SK-N-SH (cell line): Measurements from ENCODE around the gene ATRAID. TPM values are rescaled to one million over a fixed set of nuclear protein-coding genes. Genes with fewer than 3 reads are reported as not detected.

Experiments
- CTCF ChIA-PET: fragments of 300-600, 350-600 bp; formaldehyde crosslinking; extraction: SDS; loops from one replicate; lab custom pipeline; 2021; lab: Yijun Ruan, JAX
- POLR2A ChIA-PET: fragments of 350-600 bp; sonication (Branson Sonifier 250); formaldehyde crosslinking; extraction: SDS; loops from one replicate; lab custom pipeline; 2020; ENCODE audit warnings: antibody characterized with exemption, inconsistent platforms; lab: Yijun Ruan, JAX
- DNase-seq: peaks from one replicate; pipeline ENCODE4 v3.0.0; 2012
- H2AFZ ChIP-seq: fragments of 200-600 bp; sonication (generic); 2 replicates; pipeline ENCODE4 v1.8.1; 2016; ENCODE audit warnings: antibody characterized with exemption, mild to moderate bottlenecking, low read depth
- H3F3A ChIP-seq: fragments of 200-600 bp; sonication (generic); replicated peaks from 2 replicates; pipeline ENCODE3; 2016; ENCODE audit warnings: antibody characterized with exemption, mild to moderate bottlenecking; ENCODE audit not compliant: insufficient read depth
- H3K27ac ChIP-seq, 2 experiments: fragments of 200-500 bp in 1 of 2; fragments of 200-600 bp in 1 of 2; sonication (Bioruptor generic) in 1 of 2; sonication (generic), shearing (Covaris generic) in 1 of 2; 2 replicates each; pipeline versions ENCODE4 v1.5.1 to v1.6.1; 2014 to 2016; ENCODE audit warnings: low read depth in 2 of 2, inconsistent platforms in 1 of 2, low read length in 1 of 2, mild to moderate bottlenecking in 1 of 2, mixed read lengths in 1 of 2
- H3K27me3 ChIP-seq: fragments of 200-600 bp; sonication (generic), shearing (Covaris generic); 2 replicates; pipeline ENCODE4 v1.6.1; 2016; ENCODE audit warnings: mixed run types; ENCODE audit not compliant: insufficient read depth
- H3K36me3 ChIP-seq, 2 experiments: fragments of 200-500 bp in 1 of 2; fragments of 200-600 bp in 1 of 2; sonication (Bioruptor generic) in 1 of 2; sonication (generic) in 1 of 2; replicated peaks in 1 of 2; 2 replicates each; pipeline versions ENCODE3 to v1.5.1; 2014 to 2016; ENCODE audit warnings: low read length in 1 of 2, mild to moderate bottlenecking in 1 of 2; ENCODE audit not compliant: insufficient read depth in 2 of 2, control insufficient read depth in 1 of 2
- H3K4me1 ChIP-seq, 2 experiments: fragments of 200-500 bp in 1 of 2; fragments of 200-600 bp in 1 of 2; sonication (Bioruptor generic) in 1 of 2; sonication (generic), shearing (Covaris generic) in 1 of 2; 2 replicates each; pipeline versions ENCODE4 v1.5.1 to v1.6.1; 2014 to 2016; ENCODE audit warnings: low read depth in 1 of 2, low read length in 1 of 2, mixed run types in 1 of 2; ENCODE audit not compliant: insufficient read depth in 2 of 2, control insufficient read depth in 1 of 2
- H3K4me2 ChIP-seq: fragments of 200-600 bp; sonication (generic), shearing (Covaris generic); 2 replicates; pipeline ENCODE4 v1.6.1; 2017; ENCODE audit warnings: mixed run types
- H3K4me3 ChIP-seq, 2 experiments: fragments of 200-500 bp in 1 of 2; fragments of 200-600 bp in 1 of 2; sonication (Bioruptor generic) in 1 of 2; sonication (generic), shearing (Covaris generic) in 1 of 2; 2 replicates each; pipeline versions ENCODE4 v1.5.1 to v1.8.1; 2014 to 2016; ENCODE audit warnings: low read depth in 2 of 2, inconsistent platforms in 1 of 2, low read length in 1 of 2, mild to moderate bottlenecking in 1 of 2, mixed read lengths in 1 of 2, moderate library complexity in 1 of 2
- H3K79me2 ChIP-seq: fragments of 200-600 bp; sonication (generic); 2 replicates; pipeline ENCODE4 v1.8.1; 2017; ENCODE audit warnings: mild to moderate bottlenecking; ENCODE audit not compliant: insufficient read depth
- H3K9ac ChIP-seq: fragments of 200-600 bp; sonication (generic); 2 replicates; pipeline ENCODE4 v1.6.1; 2017; ENCODE audit warnings: mixed run types
- H3K9me2 ChIP-seq: fragments of 200-600 bp; sonication (generic); 2 replicates; pipeline ENCODE4 v1.6.1; 2017; ENCODE audit warnings: mixed run types
- H3K9me3 ChIP-seq: fragments of 200-600 bp; sonication (generic); 2 replicates; pipeline ENCODE4 v1.6.1; 2017; ENCODE audit warnings: mixed run types, mild to moderate bottlenecking, moderate library complexity
- H4K20me1 ChIP-seq: fragments of 200-600 bp; sonication (generic); 2 replicates; pipeline ENCODE4 v1.6.1; 2017; ENCODE audit warnings: mild to moderate bottlenecking, mixed run types; ENCODE audit not compliant: insufficient read depth
- EP300 ChIP-seq, 2 experiments: IDR thresholded peaks; 2 replicates each; pipeline versions ENCODE4 v1.4.0 to v1.6.1; 2012; ENCODE audit warnings: borderline replicate concordance in 1 of 2, low read depth in 1 of 2, low read length in 1 of 2
- GABPA ChIP-seq: IDR thresholded peaks from 2 replicates; pipeline ENCODE4 v1.4.0; 2012; ENCODE audit warnings: low read depth, mild to moderate bottlenecking
- NFIC ChIP-seq: IDR thresholded peaks from 2 replicates; pipeline ENCODE4 v1.4.0; 2012; ENCODE audit warnings: borderline replicate concordance
- RAD21 ChIP-seq: IDR thresholded peaks from 2 replicates; pipeline ENCODE4 v1.6.1; 2012; ENCODE audit warnings: mild to moderate bottlenecking, low read length
- REST ChIP-seq: IDR thresholded peaks from 2 replicates; pipeline ENCODE4 v1.6.1; 2012; ENCODE audit warnings: mild to moderate bottlenecking, low read depth, low read length, moderate library complexity
- RXRA ChIP-seq: IDR thresholded peaks from 2 replicates; pipeline ENCODE4 v1.4.0; 2012; ENCODE audit warnings: low read depth, mild to moderate bottlenecking, borderline replicate concordance
- TAF1 ChIP-seq: IDR thresholded peaks from 2 replicates; pipeline ENCODE4 v1.6.1; 2012; ENCODE audit warnings: low read depth, mild to moderate bottlenecking, low read length, moderate library complexity, borderline replicate concordance
- TCF12 ChIP-seq: IDR thresholded peaks from 2 replicates; pipeline ENCODE4 v1.4.0; 2012
- USF1 ChIP-seq: IDR thresholded peaks from 2 replicates; pipeline ENCODE4 v1.4.0; 2012; ENCODE audit warnings: low read depth, borderline replicate concordance
- YY1 ChIP-seq: IDR thresholded peaks from 2 replicates; pipeline ENCODE4 v1.4.0; 2012; ENCODE audit warnings: low read depth, mild to moderate bottlenecking
- WGBS: methylation state at CpG from one replicate; pipeline ENCODE4 v1.1.6; 2017; ENCODE audit warnings: low lambda C conversion rate; 5-methylcytosine and 5-hydroxymethylcytosine counted together
- polyA plus RNA-seq, 3 experiments: library from polyadenylated mRNA; depleted of rRNA; stranded (reverse); fragments of >200 nt; gene quantifications; 2 replicates each; pipeline ENCODE4 v1.2.3, GENCODE V29; 2012
- TF ChIP-seq, protein P1 (sequence below): IDR thresholded peaks from 2 replicates; pipeline ENCODE4 v1.4.0; 2012; ENCODE audit warnings: low read depth
- TF ChIP-seq, protein P2 (sequence below): fragments of 150-350 bp; IDR thresholded peaks from 2 replicates; pipeline ENCODE4 v1.6.1; 2016; ENCODE audit warnings: mild to moderate bottlenecking, low read depth, low read length
- TF ChIP-seq, protein P3 (sequence below): fragments of 200-600 bp; sonication (generic); IDR thresholded peaks from 2 replicates; pipeline ENCODE4 v1.6.1; 2017; ENCODE audit warnings: antibody characterized with exemption, mild to moderate bottlenecking, moderate library complexity

The ATRAID gene
- polyA plus RNA-seq, 1 of the 3 experiments (the other 2 are of a cell fraction): 289 TPM

GRCh38 chr2:27243391-27244130 lies 31.7 kb downstream of the ATRAID start:
- H3K4me1 ChIP-seq: no peaks in the 10 kb centered on the region; a peak in 1 of 4 replicates
- H3F3A ChIP-seq: peaks cover 5% of the 10 kb centered on the region
- POLR2A ChIA-PET: interaction anchor here (0.8 to 0.9 kb wide), 3 partner anchors 10 to 126 kb away, joined by 3 to 5 read pairs (median 3); partner anchors contain the start of genes ATRAID, EIF2B4 and SLC5A6
- H4K20me1 ChIP-seq: no peaks in the 10 kb centered on the region; the same call in 1 of the 2 replicates
- no peak overlapping the region for H2AFZ ChIP-seq
- no peak for DNase-seq
- CTCF ChIA-PET: interaction anchor here (1.1 to 2.2 kb wide), 6 partner anchors 22 to 145 kb away, joined by 3 to 7 read pairs (median 4); no protein-coding TSS in a partner anchor
- 96% methylated on average over 18 of the region's 19 CpGs for WGBS
- H3K9me2 ChIP-seq: no peaks in the 10 kb centered on the region
- H3K4me2 ChIP-seq: no peak overlapping the region
- H3K27ac ChIP-seq: no peak overlapping the region
- TF ChIP-seq, protein P1, sequence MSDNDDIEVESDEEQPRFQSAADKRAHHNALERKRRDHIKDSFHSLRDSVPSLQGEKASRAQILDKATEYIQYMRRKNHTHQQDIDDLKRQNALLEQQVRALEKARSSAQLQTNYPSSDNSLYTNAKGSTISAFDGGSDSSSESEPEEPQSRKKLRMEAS: no peak
- TF ChIP-seq REST (no peak), TCF12 (no peak), NFIC (no peak), TAF1 (no peak), RAD21 (no peak), GABPA (no peak), EP300 (IDR thresholded peaks at IDR 0.05; ENCODE audit: borderline replicate concordance in 1 of 2, low read depth in 1 of 2, low read length in 1 of 2) (no peak), YY1 (no peak), USF1 (no peak), RXRA (no peak)
- TF ChIP-seq, protein P2, sequence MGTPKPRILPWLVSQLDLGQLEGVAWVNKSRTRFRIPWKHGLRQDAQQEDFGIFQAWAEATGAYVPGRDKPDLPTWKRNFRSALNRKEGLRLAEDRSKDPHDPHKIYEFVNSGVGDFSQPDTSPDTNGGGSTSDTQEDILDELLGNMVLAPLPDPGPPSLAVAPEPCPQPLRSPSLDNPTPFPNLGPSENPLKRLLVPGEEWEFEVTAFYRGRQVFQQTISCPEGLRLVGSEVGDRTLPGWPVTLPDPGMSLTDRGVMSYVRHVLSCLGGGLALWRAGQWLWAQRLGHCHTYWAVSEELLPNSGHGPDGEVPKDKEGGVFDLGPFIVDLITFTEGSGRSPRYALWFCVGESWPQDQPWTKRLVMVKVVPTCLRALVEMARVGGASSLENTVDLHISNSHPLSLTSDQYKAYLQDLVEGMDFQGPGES: no peak
- TF ChIP-seq, protein P3, sequence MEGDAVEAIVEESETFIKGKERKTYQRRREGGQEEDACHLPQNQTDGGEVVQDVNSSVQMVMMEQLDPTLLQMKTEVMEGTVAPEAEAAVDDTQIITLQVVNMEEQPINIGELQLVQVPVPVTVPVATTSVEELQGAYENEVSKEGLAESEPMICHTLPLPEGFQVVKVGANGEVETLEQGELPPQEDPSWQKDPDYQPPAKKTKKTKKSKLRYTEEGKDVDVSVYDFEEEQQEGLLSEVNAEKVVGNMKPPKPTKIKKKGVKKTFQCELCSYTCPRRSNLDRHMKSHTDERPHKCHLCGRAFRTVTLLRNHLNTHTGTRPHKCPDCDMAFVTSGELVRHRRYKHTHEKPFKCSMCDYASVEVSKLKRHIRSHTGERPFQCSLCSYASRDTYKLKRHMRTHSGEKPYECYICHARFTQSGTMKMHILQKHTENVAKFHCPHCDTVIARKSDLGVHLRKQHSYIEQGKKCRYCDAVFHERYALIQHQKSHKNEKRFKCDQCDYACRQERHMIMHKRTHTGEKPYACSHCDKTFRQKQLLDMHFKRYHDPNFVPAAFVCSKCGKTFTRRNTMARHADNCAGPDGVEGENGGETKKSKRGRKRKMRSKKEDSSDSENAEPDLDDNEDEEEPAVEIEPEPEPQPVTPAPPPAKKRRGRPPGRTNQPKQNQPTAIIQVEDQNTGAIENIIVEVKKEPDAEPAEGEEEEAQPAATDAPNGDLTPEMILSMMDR: no peak
- no peaks in the 10 kb centered on the region for H3K79me2 ChIP-seq
- H3K9ac ChIP-seq: no peak overlapping the region
- H3K9me3 ChIP-seq: no peaks in the 10 kb centered on the region
- peaks cover 27 to 56% of the 10 kb centered on the region in 2 experiments for H3K36me3 ChIP-seq
- H3K4me3 ChIP-seq: no peak overlapping the region
- H3K27me3 ChIP-seq: no peaks in the 10 kb centered on the region
